Neural progenitor cell (in vitro differentiated cells): ENCODE measurements around the gene PLEKHA1. TPM values are rescaled to one million over a fixed set of nuclear protein-coding genes. Genes with fewer than 3 reads are reported as not detected.

Source experiments
- DNase-seq: peaks from one replicate; pipeline ENCODE4 v3.0.0-alpha.2; 2016; ENCODE audit warnings: low spot score
- H2AFZ ChIP-seq: fragments of 200-600 bp; sonication (generic); replicated peaks from 2 replicates; pipeline ENCODE4 v1.6.1; 2016; ENCODE audit warnings: antibody characterized with exemption
- H3F3A ChIP-seq: fragments of 200-600 bp; sonication (generic); 2 replicates; pipeline ENCODE4 v1.6.1; 2016; ENCODE audit warnings: antibody characterized with exemption, low read depth
- H3K27ac ChIP-seq: fragments of 200-600 bp; sonication (generic); 2 replicates; pipeline ENCODE4 v1.5.1; 2016; ENCODE audit warnings: mild to moderate bottlenecking
- H3K27me3 ChIP-seq: fragments of 200-600 bp; sonication (generic); 2 replicates; pipeline ENCODE4 v1.6.1; 2016; ENCODE audit warnings: mild to moderate bottlenecking, moderate library complexity
- H3K36me3 ChIP-seq: fragments of 200-600 bp; sonication (generic); 2 replicates; pipeline ENCODE4 v1.5.1; 2016
- H3K4me1 ChIP-seq: fragments of 200-600 bp; sonication (generic); 2 replicates; pipeline ENCODE4 v1.6.1; 2016; ENCODE audit warnings: mixed run types
- H3K4me2 ChIP-seq: fragments of 200-600 bp; sonication (generic); 2 replicates; pipeline ENCODE4 v1.6.1; 2016
- H3K4me3 ChIP-seq: fragments of 200-600 bp; sonication (generic); 2 replicates; pipeline ENCODE4 v1.5.1; 2016
- H3K79me2 ChIP-seq: fragments of 200-600 bp; sonication (generic); 2 replicates; pipeline ENCODE4 v1.6.1; 2016; ENCODE audit warnings: low read depth
- H3K9ac ChIP-seq: fragments of 200-600 bp; sonication (generic); 2 replicates; pipeline ENCODE4 v1.6.1; 2016
- H3K9me3 ChIP-seq: fragments of 200-600 bp; sonication (generic); 2 replicates; pipeline ENCODE4 v1.5.1; 2016; ENCODE audit warnings: low read depth
- H4K20me1 ChIP-seq: fragments of 200-600 bp; sonication (generic); 2 replicates; pipeline ENCODE4 v1.6.1; 2016; ENCODE audit warnings: low read depth
- H3K27ac Mint-ChIP-seq: 3 replicates; pipeline ENCODE4 v1.8.0; 2021; ENCODE audit warnings: mixed read lengths
- H3K27me3 Mint-ChIP-seq: 2 replicates; pipeline ENCODE4 v1.8.0; 2022; ENCODE audit warnings: low read depth, mild to moderate bottlenecking, inconsistent platforms, moderate library complexity, mixed read lengths; ENCODE audit not compliant: insufficient read depth
- H3K36me3 Mint-ChIP-seq: 3 replicates; pipeline ENCODE4 v1.8.0; 2021; ENCODE audit warnings: mixed read lengths
- H3K4me1 Mint-ChIP-seq: 3 replicates; pipeline ENCODE4 v1.8.0; 2021; ENCODE audit warnings: mixed read lengths
- H3K4me3 Mint-ChIP-seq: 3 replicates; pipeline ENCODE4 v1.8.0; 2021; ENCODE audit warnings: mild to moderate bottlenecking, moderate library complexity, mixed read lengths
- H3K9me3 Mint-ChIP-seq: 3 replicates; pipeline ENCODE4 v1.8.0; 2020; ENCODE audit warnings: mixed read lengths
- CTCF ChIP-seq: fragments of 200-600 bp; sonication (generic); IDR thresholded peaks from 2 replicates; pipeline ENCODE4 v1.5.1; 2017; ENCODE audit warnings: antibody characterized with exemption, mild to moderate bottlenecking
- EZH2 ChIP-seq: fragments of 200-600 bp; sonication (generic); IDR thresholded peaks from 2 replicates; pipeline ENCODE4 v1.6.1; 2017; ENCODE audit warnings: antibody characterized with exemption, mild to moderate bottlenecking, moderate library complexity
- EZH2phosphoT487 ChIP-seq: fragments of 200-600 bp; sonication (generic); IDR thresholded peaks from 2 replicates; pipeline ENCODE4 v1.6.1; 2017; ENCODE audit warnings: antibody characterized with exemption
- total RNA-seq: library from RNA; depleted of rRNA; stranded (reverse); fragments of >200 nt; gene quantifications from 2 replicates; pipeline ENCODE4 v1.2.3, GENCODE V29; 2015; ENCODE audit warnings: low replicate concordance

PLEKHA1 gene
- total RNA-seq, 1 donor from 2014 or later = 79.1 TPM

GRCh38 chr10:122388287-122388997 is 13.9 kb downstream of the PLEKHA1 start:
- no peak overlapping the region for H3K9ac ChIP-seq
- H3K27ac ChIP-seq = no peak overlapping the region
- TF ChIP-seq CTCF = no peak
- no peak for TF ChIP-seq EZH2
- no peak for TF ChIP-seq EZH2phosphoT487
- peaks cover 13% of the 10 kb centered on the region for H3K36me3 Mint-ChIP-seq
- no peak overlapping the region for H3K27ac Mint-ChIP-seq
- H3K36me3 ChIP-seq = no peaks in the 10 kb centered on the region
- H3K4me1 ChIP-seq = peaks cover 4% of the 10 kb centered on the region
- peaks cover 92% of the 10 kb centered on the region for H3K79me2 ChIP-seq
- H3K4me2 ChIP-seq = no peak overlapping the region
- H3K4me3 Mint-ChIP-seq = no peak overlapping the region
- H3K4me1 Mint-ChIP-seq = no peaks in the 10 kb centered on the region
- H3K27me3 Mint-ChIP-seq = no peaks in the 10 kb centered on the region
- H3F3A ChIP-seq = no peaks in the 10 kb centered on the region
- DNase-seq = no peak
- H3K4me3 ChIP-seq = no peak overlapping the region
- no peaks in the 10 kb centered on the region for H4K20me1 ChIP-seq
- H3K9me3 ChIP-seq = no peaks in the 10 kb centered on the region
- peaks cover 13% of the 10 kb centered on the region for H3K9me3 Mint-ChIP-seq
- no peaks in the 10 kb centered on the region for H3K27me3 ChIP-seq
- no peak overlapping the region for H2AFZ ChIP-seq

- H3K4me2 ChIP-seq = no peak overlapping the region
- no peak overlapping the region for H3K27ac ChIP-seq
- peaks cover 75% of the 10 kb centered on the region for H3K79me2 ChIP-seq
- no peaks in the 10 kb centered on the region for H3F3A ChIP-seq
- H3K36me3 ChIP-seq = no peaks in the 10 kb centered on the region
- H4K20me1 ChIP-seq = no peaks in the 10 kb centered on the region
- H3K9me3 ChIP-seq = no peaks in the 10 kb centered on the region
- peaks cover 16% of the 10 kb centered on the region for H3K36me3 Mint-ChIP-seq
- no peaks in the 10 kb centered on the region for H3K4me1 Mint-ChIP-seq
- no peak overlapping the region for H2AFZ ChIP-seq
- no peak overlapping the region for H3K9ac ChIP-seq
- TF ChIP-seq EZH2phosphoT487 (no peak), CTCF (no peak)
- no peak overlapping the region for H3K4me3 Mint-ChIP-seq
- H3K27me3 Mint-ChIP-seq = no peaks in the 10 kb centered on the region
- H3K27ac Mint-ChIP-seq = no peak overlapping the region
- H3K27me3 ChIP-seq = no peaks in the 10 kb centered on the region
- peaks cover 13% of the 10 kb centered on the region for H3K9me3 Mint-ChIP-seq
- no peak for DNase-seq
- H3K4me1 ChIP-seq = peaks cover 4% of the 10 kb centered on the region
- H3K4me3 ChIP-seq = no peak overlapping the region
Observed at GRCh38 chr10:122390271-122390670, 15.8 kb downstream of the PLEKHA1 start.

- no peak for TF ChIP-seq EZH2phosphoT487
- no peak for TF ChIP-seq EZH2
- TF ChIP-seq CTCF = no peak
- H3K36me3 Mint-ChIP-seq = peaks cover 16% of the 10 kb centered on the region
- no peak overlapping the region for H3K27ac ChIP-seq
Observed at GRCh38 chr10:122390679-122391078, 16.2 kb downstream of the PLEKHA1 start.

More at GRCh38 chr10:122390679-122391078, 16.2 kb downstream of the PLEKHA1 start:
- H3K27ac Mint-ChIP-seq = no peak overlapping the region
- DNase-seq = no peak
- Histone ChIP-seq H2AFZ (no peak overlapping the region), H3K4me2 (no peak overlapping the region), H3K36me3 (no peaks in the 10 kb centered on the region), H3K4me1 (peaks cover 4% of the 10 kb centered on the region), H3K9ac (no peak overlapping the region), H3K27me3 (no peaks in the 10 kb centered on the region), H3K9me3 (no peaks in the 10 kb centered on the region), H3K79me2 (peaks cover 71% of the 10 kb centered on the region), H3F3A (no peaks in the 10 kb centered on the region), H4K20me1 (no peaks in the 10 kb centered on the region), H3K4me3 (no peak overlapping the region)
- no peaks in the 10 kb centered on the region for H3K27me3 Mint-ChIP-seq
- no peak overlapping the region for H3K4me3 Mint-ChIP-seq
- peaks cover 10% of the 10 kb centered on the region for H3K9me3 Mint-ChIP-seq
- no peaks in the 10 kb centered on the region for H3K4me1 Mint-ChIP-seq
